Measurements from ENCODE around the gene P3H4.

The P3H4 gene

DNA sequence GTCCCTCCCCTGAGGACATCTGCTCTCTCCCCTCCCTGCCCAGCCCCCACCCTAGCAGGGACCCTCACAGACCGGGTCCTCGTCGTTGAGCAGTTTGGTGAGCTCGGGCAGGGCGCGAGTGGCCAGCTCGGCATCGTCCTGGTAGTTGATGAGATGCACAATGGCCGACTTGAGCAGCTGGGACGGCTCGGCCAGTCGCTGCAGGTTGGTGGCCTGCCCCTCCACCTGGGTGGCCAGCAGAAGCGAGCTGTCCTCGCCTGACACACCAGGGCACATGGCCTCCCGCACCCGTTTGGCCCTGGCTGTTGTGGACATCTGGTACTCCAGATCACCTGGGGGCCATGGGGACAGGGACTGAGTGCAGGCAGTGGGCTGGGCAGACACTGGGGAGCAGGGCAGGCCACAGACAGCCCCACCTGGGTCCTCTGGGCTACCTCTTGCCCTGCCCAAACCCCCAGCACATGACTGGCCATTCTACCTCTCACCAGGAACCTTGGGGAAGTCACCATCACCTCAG lies 42.3 kb downstream of the P3H4 start:
- H3K36me3 ChIP-seq (ENCODE audit: low read depth), result peaks cover 90% of the 10 kb centered on the region
- no peak for DNase-seq (ENCODE audit: low spot score)
- H3K4me1 ChIP-seq (ENCODE audit: insufficient read depth, poor library complexity, severe bottlenecking), result peaks cover 27% of the 10 kb centered on the region
- ATAC-seq (ENCODE audit: low read depth), result no peak
- no peak overlapping the region for H3K27ac ChIP-seq (ENCODE audit: poor library complexity, severe bottlenecking)
- H3K9me3 ChIP-seq (ENCODE audit: severe bottlenecking), result no peaks in the 10 kb centered on the region
- no peak overlapping the region for H3K4me3 ChIP-seq (ENCODE audit: severe bottlenecking)
- TF ChIP-seq, protein P1, sequence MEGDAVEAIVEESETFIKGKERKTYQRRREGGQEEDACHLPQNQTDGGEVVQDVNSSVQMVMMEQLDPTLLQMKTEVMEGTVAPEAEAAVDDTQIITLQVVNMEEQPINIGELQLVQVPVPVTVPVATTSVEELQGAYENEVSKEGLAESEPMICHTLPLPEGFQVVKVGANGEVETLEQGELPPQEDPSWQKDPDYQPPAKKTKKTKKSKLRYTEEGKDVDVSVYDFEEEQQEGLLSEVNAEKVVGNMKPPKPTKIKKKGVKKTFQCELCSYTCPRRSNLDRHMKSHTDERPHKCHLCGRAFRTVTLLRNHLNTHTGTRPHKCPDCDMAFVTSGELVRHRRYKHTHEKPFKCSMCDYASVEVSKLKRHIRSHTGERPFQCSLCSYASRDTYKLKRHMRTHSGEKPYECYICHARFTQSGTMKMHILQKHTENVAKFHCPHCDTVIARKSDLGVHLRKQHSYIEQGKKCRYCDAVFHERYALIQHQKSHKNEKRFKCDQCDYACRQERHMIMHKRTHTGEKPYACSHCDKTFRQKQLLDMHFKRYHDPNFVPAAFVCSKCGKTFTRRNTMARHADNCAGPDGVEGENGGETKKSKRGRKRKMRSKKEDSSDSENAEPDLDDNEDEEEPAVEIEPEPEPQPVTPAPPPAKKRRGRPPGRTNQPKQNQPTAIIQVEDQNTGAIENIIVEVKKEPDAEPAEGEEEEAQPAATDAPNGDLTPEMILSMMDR (IDR thresholded peaks at IDR 0.05; ENCODE audit: poor library complexity, severe bottlenecking), result no peak
- no peaks in the 10 kb centered on the region for H3K27me3 ChIP-seq (ENCODE audit: insufficient read depth, poor library complexity, severe bottlenecking)

DNA sequence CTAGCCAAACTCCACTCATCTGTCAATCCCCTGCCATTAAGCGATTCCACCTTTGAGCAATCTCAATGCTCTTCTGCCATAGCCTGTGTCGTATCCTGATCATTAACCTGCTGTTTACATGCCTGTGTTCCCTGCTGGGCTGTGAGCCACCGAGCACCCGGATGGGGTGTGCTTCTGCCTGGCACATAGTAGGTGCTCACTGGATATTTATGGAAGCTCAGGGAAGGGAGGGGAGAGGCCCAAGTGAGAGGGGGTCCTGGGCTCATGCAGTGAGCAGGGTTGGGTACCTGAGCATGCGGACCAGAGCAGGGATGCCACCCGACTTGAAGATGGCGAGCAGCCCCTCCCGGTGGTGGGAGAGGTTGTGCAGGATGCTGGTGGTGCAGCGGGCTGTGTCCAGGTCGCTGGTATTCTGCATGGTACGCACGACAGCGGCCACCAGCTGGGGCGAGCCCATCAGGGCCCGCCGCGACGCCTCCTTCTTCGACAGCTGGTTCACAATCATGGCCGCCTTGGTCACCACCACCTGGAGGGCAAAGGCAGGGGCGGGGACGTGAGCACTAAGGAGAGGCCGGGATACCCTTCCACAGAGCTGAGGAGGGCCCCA lies 43.0 kb downstream of the P3H4 start:
- DNase-seq (ENCODE audit: low spot score) (no peak), ATAC-seq (ENCODE audit: low read depth) (no peak)
- Histone ChIP-seq H3K27me3 (ENCODE audit: insufficient read depth, poor library complexity, severe bottlenecking) (no peaks in the 10 kb centered on the region), H3K27ac (ENCODE audit: poor library complexity, severe bottlenecking) (no peak overlapping the region), H3K4me3 (ENCODE audit: severe bottlenecking) (no peak overlapping the region), H3K4me1 (ENCODE audit: insufficient read depth, poor library complexity, severe bottlenecking) (peaks cover 21% of the 10 kb centered on the region), H3K9me3 (ENCODE audit: severe bottlenecking) (no peaks in the 10 kb centered on the region), H3K36me3 (ENCODE audit: low read depth) (peaks cover 93% of the 10 kb centered on the region)
- TF ChIP-seq, protein P1 (IDR thresholded peaks at IDR 0.05; ENCODE audit: poor library complexity, severe bottlenecking), result no peak

DNA sequence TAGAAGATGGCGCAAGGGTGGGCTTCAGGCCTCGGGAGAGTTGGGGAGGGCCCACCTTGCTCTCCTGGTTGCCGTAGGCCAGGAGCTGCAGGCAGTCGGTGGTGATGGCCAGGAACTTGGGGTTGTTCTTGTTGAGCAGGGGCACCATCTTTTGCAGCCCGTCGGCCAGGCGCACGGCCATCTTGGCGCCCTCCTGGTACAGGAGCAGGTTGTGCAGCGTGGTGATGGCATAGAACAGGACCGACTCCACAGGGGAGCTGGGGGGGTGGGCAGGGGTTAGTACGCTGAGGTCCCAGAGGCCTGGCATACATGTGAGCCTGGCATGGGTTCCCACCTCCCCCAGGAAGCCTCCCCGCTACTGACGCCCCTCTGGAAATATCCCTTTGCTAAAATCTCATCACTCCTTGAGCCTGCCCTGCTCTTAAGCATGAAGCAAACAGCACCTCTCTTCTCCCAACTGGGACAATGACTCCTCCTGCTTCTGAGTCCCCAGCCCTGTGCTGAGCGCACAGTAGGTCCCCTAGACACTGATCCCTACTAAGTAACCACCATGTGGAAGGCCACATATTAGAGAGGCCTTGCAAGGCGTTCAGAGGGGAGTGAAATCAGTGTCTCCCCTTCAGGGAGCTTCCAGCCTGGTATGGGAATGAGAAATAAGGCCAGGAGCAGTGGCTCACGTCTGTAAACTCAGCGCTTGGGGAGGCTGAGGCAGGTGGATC lies 44.3 kb downstream of the P3H4 start:
- peaks cover 100% of the 10 kb centered on the region for H3K36me3 ChIP-seq (ENCODE audit: low read depth)
- no peak for DNase-seq (ENCODE audit: low spot score)

DNA sequence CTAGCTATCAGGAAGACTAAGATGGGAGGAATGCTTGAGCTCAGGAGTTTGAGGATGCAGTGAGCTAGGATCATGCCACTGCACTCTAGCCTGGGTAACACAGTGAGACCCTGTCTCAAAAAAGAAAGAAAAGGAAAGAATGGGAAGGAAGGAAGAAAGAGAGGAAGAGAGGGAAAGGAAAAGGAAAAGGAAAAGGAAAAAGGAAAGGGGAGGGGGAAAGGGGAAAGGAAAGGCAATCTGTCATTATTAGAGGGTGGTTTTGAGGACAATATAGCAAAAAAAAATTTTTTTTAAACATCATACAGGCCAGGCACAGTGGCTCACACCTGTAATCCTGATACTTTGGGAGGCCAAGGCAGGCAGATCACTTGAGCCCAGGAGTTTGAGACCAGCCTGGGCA lies 45.6 kb downstream of the P3H4 start:
- Histone ChIP-seq H3K4me3 (ENCODE audit: severe bottlenecking) (no peak overlapping the region), H3K4me1 (ENCODE audit: insufficient read depth, poor library complexity, severe bottlenecking) (no peaks in the 10 kb centered on the region), H3K36me3 (ENCODE audit: low read depth) (peaks cover 98% of the 10 kb centered on the region), H3K27ac (ENCODE audit: poor library complexity, severe bottlenecking) (no peak overlapping the region), H3K9me3 (ENCODE audit: severe bottlenecking) (no peaks in the 10 kb centered on the region), H3K27me3 (ENCODE audit: insufficient read depth, poor library complexity, severe bottlenecking) (no peaks in the 10 kb centered on the region)
- ATAC-seq (ENCODE audit: low read depth) (no peak), DNase-seq (ENCODE audit: low spot score) (no peak)
- TF ChIP-seq, protein P1 (IDR thresholded peaks at IDR 0.05; ENCODE audit: poor library complexity, severe bottlenecking), result no peak

More for the DNA sequence above, 44.3 kb downstream of the P3H4 start:
- H3K4me1 ChIP-seq (ENCODE audit: insufficient read depth, poor library complexity, severe bottlenecking), result peaks cover 10% of the 10 kb centered on the region
- no peaks in the 10 kb centered on the region for H3K27me3 ChIP-seq (ENCODE audit: insufficient read depth, poor library complexity, severe bottlenecking)
- H3K4me3 ChIP-seq (ENCODE audit: severe bottlenecking), result no peak overlapping the region
- H3K27ac ChIP-seq (ENCODE audit: poor library complexity, severe bottlenecking), result no peak overlapping the region
- no peaks in the 10 kb centered on the region for H3K9me3 ChIP-seq (ENCODE audit: severe bottlenecking)
- no peak for ATAC-seq (ENCODE audit: low read depth)
- TF ChIP-seq, protein P1 (IDR thresholded peaks at IDR 0.05; ENCODE audit: poor library complexity, severe bottlenecking), result no peak

DNA sequence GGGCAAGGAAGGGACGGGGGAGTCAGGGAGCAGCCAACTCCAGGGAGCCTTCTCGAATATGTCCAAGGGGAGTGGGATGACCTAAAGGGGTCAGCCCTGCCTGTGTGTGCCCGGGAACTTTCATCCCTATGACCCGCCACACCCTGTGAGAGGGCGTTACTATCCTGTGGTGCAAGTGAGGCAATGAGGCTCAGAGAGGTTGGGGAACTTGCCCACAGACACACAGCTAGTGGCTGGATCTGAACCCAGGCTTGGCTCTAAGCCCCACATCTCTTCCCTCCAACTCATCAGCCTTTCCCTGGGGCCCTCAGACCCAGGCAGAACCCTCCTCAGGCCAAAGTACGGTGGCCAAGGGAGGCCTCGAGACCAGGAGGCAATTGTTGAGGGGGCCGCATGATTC lies 48.4 kb downstream of the P3H4 start:
- TF ChIP-seq, protein P1 (IDR thresholded peaks at IDR 0.05; ENCODE audit: poor library complexity, severe bottlenecking), result no peak

More for the DNA sequence above, 48.4 kb downstream of the P3H4 start:
- H3K27ac ChIP-seq (ENCODE audit: poor library complexity, severe bottlenecking), result no peak overlapping the region
- ATAC-seq (ENCODE audit: low read depth) (no peak), DNase-seq (ENCODE audit: low spot score) (no peak)
- no peaks in the 10 kb centered on the region for H3K4me1 ChIP-seq (ENCODE audit: insufficient read depth, poor library complexity, severe bottlenecking)
- H3K27me3 ChIP-seq (ENCODE audit: insufficient read depth, poor library complexity, severe bottlenecking), result no peaks in the 10 kb centered on the region
- peaks cover 97% of the 10 kb centered on the region for H3K36me3 ChIP-seq (ENCODE audit: low read depth)
- no peaks in the 10 kb centered on the region for H3K9me3 ChIP-seq (ENCODE audit: severe bottlenecking)
- no peak overlapping the region for H3K4me3 ChIP-seq (ENCODE audit: severe bottlenecking)

All from RWPE2 (cell line).